Heart right ventricle (tissue), 16 donors: ENCODE data around the gene NUMBL. TPM values are rescaled to one million over a fixed set of nuclear protein-coding genes. Genes with fewer than 3 reads are reported as not detected.

Source experiments
- ATAC-seq, 8 donors: fragments of 200-7000 bp; cut with Tn5 transposase; one replicate each; pipeline ENCODE4 v1.9.1; 2020; ENCODE audit warnings: mild to moderate bottlenecking in 8 of 8, moderate library complexity in 8 of 8, moderate number of reproducible peaks in 1 of 8
- DNase-seq, 2 donors: peaks; one replicate each; pipeline ENCODE4 v3.0.0-alpha.2; 2020
- H3K27ac ChIP-seq, 10 donors: fragments of 200-600 bp; sonication (generic) in 2 of 10; one replicate each; pipeline versions ENCODE4 v1.5.0 to v1.8.0; 2020 to 2022; ENCODE audit warnings: mild to moderate bottlenecking in 3 of 10
- H3K27me3 ChIP-seq, 7 donors: fragments of 200-600 bp; one replicate each; pipeline ENCODE4 v1.8.0; 2021 to 2022; ENCODE audit warnings: mild to moderate bottlenecking in 2 of 7
- H3K36me3 ChIP-seq, 9 donors: fragments of 200-600 bp; sonication (generic) in 1 of 9; one replicate each; pipeline versions ENCODE4 v1.5.0 to v1.8.0; 2020 to 2022; ENCODE audit warnings: mild to moderate bottlenecking in 2 of 9
- H3K4me1 ChIP-seq, 9 donors: fragments of 200-600 bp; sonication (generic) in 1 of 9; one replicate each; pipeline versions ENCODE4 v1.5.0 to v1.8.0; 2020 to 2022; ENCODE audit warnings: mild to moderate bottlenecking in 4 of 9
- H3K4me3 ChIP-seq, 10 donors: fragments of 200-600 bp; sonication (generic) in 2 of 10; one replicate each; pipeline versions ENCODE4 v1.5.0 to v1.8.0; 2020 to 2022; ENCODE audit warnings: mild to moderate bottlenecking in 7 of 10, moderate library complexity in 2 of 10
- H3K9me3 ChIP-seq, 11 donors: fragments of 200-600 bp in 10 of 11; sonication (generic) in 2 of 11; one replicate each; pipeline versions ENCODE4 v1.5.0 to v1.8.0; 2013 to 2022; ENCODE audit warnings: mild to moderate bottlenecking in 2 of 11, control low read depth in 1 of 11, moderate library complexity in 1 of 11
- WGBS, 2 donors: extraction: QIAGEN DNeasy Blood & Tissue Kit; methylation state at CpG; one replicate each; pipeline ENCODE4 v1.1.7; 2013; ENCODE audit warnings: inconsistent platforms in 1 of 2; 5-methylcytosine and 5-hydroxymethylcytosine counted together
- intact Hi-C, 10 donors: fragments of 100-400 bp; cut with DNase I; formaldehyde crosslinking; loops; one replicate each; pipeline versions ENCODE4 v1.11.1 to v1.14.2; 2022
- polyA plus RNA-seq, 2 donors: library from polyadenylated mRNA; stranded (reverse); fragments of 200-250 nt; gene quantifications; one replicate each; pipeline ENCODE4 v1.2.3, GENCODE V29; 2013
- total RNA-seq, 10 donors: library from RNA; stranded (reverse); fragmentation: NEBNext Ultra II Directional in 3 of 10; extraction: Animal tissue kit (Norgen Biotek cat#: 25700) in 3 of 10; gene quantifications; one replicate each; pipeline versions ENCODE4 v1.2.1 to v1.2.4, GENCODE V29; 2021 to 2023
- TF ChIP-seq, protein P1 (sequence below), 9 donors: fragments of 200-600 bp; sonication (generic) in 2 of 9; IDR thresholded peaks; one replicate each; pipeline versions ENCODE4 v1.5.0 to v1.8.0; 2021 to 2022; ENCODE audit warnings: antibody characterized with exemption in 9 of 9, mild to moderate bottlenecking in 5 of 9, moderate library complexity in 1 of 9
- donor health status: Arrhythmogenic right ventricular cardiomyopathy.
- donor health status: ischemic (EF 13 %, LVEDD 7.1; RV severe dilation, severe dysfunction).
- donor health status: healthy with polysubstance abuse.
- donor health status: DM: no; HTN: yes; CAD: no.
- donor health status: DM: no; HTN: no; CAD: no.
- donor health status: ischemic (EF 25% LVEDD 6.9; RV normal size, moderate dysfunction).
- donor health status: ischemic (EF 25% LVEDD 5.7; RV mildly dilated, moderate dysfunction).
- donor health status: healthy.
- donor health status: DM: yes; HTN: yes; CAD: no.
- donor health status: Ischemic cardiomyopathy.
- donor health status: ischemic (EF 35%, LVEDD 5.7; RV mildly dilated, moderate dysfunction).
- donor health status: nonischemic (EF 11% LVEDD 7.7; RV severe dilation, severe dysfunction).
- donor health status: DM: yes; HTN: yes; CAD: no.
- donor health status: PGD.
- donor health status: ischemic (EF 29% LVEDD 5.4; RV normal size, mild dysfunction).
- donor health status: nonischemic (EF 23%, LVEDD 6.1; RV moderate dilation, normal function).

Gene NUMBL
- total and polyA plus RNA-seq, 12 donors, result 7.1 to 15.3 (median 10.7) TPM

DNA sequence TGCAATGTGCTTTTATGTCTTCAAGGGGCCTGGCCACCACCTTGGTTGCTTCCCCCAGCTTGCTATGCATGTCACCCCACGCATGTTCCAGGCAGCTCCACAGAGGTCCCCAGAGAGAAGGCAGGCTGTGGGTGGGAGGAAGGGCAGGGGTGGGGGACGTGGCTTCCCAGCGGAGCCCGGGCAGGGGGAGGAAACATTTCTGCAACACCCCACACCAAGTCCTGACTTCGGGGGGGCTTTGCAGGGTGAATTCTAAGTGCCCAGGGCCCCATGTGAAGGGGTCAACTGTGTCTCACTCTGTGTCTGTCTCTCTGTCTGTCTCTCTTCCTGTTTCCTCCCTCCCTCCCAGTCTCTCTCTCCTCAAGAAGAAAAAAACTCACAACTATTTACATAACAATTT, 49.7 kb downstream of the NUMBL start:
- Histone ChIP-seq H3K4me1 (peaks cover 0 to 39% (median 16%) of the 10 kb centered on the region in 9 donors), H3K27me3 (no peaks in the 10 kb centered on the region), H3K4me3 (no peak overlapping the region), H3K36me3 (no peaks in the 10 kb centered on the region), H3K9me3 (no peaks in the 10 kb centered on the region), H3K27ac (peak overlapping the region in 9 of 10 donors; percentile 46 to 85 (median 56))
- intact Hi-C loops, result loop anchor here in 2 of 10 donors (5.0 kb wide), 1 partner anchor 38 kb away; the partner anchor contains the start of gene LTBP4 (in 2 of the 2)
- WGBS, 2 donors, result 32 to 46% methylated on average over 5 of the region's 5 CpGs
- DNase-seq (peak; percentile 37 to 46), ATAC-seq (peak; percentile 39 to 63 (median 52))
- TF ChIP-seq, protein P1, sequence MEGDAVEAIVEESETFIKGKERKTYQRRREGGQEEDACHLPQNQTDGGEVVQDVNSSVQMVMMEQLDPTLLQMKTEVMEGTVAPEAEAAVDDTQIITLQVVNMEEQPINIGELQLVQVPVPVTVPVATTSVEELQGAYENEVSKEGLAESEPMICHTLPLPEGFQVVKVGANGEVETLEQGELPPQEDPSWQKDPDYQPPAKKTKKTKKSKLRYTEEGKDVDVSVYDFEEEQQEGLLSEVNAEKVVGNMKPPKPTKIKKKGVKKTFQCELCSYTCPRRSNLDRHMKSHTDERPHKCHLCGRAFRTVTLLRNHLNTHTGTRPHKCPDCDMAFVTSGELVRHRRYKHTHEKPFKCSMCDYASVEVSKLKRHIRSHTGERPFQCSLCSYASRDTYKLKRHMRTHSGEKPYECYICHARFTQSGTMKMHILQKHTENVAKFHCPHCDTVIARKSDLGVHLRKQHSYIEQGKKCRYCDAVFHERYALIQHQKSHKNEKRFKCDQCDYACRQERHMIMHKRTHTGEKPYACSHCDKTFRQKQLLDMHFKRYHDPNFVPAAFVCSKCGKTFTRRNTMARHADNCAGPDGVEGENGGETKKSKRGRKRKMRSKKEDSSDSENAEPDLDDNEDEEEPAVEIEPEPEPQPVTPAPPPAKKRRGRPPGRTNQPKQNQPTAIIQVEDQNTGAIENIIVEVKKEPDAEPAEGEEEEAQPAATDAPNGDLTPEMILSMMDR (IDR thresholded peaks at IDR 0.05), result no peak

DNA sequence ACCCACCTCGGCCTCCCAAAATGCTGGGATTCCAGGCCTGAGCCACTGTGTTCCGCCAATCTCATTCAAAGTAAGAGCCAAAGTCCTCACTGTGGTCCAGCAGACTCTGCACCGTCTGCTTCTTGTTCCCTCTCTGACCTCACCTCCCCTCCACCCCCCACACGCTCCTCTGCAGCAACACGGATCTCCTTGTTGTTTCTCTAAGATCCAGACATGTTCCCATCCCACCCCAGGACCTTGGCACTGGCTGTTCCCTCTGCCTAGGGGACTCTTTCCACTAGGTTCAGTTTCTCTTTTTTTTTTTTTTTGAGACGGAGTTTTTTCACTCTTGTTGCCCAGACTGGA, 50.8 kb downstream of the NUMBL start:
- intact Hi-C loops, result loop anchor here in 6 of 10 donors (5.0 to 10.0 kb wide), 6 partner anchors 37 to 335 kb away; partner anchors contain the start of genes LTBP4 (in 2 of the 6), BLVRB (in 1 of the 6) and SPTBN4 (in 1 of the 6)
- peak in 6 of 8 donors; percentile 2 to 72 (median 20) for ATAC-seq
- no peaks in the 10 kb centered on the region for H3K9me3 ChIP-seq

DNA sequence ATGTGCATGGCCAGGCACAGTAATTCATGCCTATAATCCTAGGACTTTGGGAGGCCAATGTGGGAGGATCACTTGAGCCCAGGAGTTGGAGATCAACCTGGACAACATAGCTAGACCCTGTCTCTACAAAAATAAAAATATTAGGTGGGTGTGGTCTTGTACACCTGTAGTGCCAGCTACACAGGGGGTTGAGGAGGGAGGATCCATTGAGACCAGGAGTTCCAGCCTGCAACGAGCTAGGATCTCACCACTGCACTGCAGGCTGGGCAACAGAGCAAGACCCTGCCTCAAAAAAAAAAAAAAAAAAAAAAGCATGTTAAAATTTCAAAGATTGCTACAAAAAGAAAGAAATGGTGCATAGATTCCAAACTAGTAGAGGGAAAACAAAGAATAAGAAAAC, 52.1 kb downstream of the NUMBL start:
- intact Hi-C loops, result loop anchor here in 6 of 10 donors (5.0 to 10.0 kb wide), 6 partner anchors 36 to 334 kb away; partner anchors contain the start of genes LTBP4 (in 2 of the 6), BLVRB (in 1 of the 6) and SPTBN4 (in 1 of the 6)
- ATAC-seq, result no peak
- Histone ChIP-seq H3K27ac (no peak overlapping the region), H3K36me3 (no peaks in the 10 kb centered on the region), H3K4me3 (no peak overlapping the region), H3K4me1 (peaks cover 0 to 38% (median 16%) of the 10 kb centered on the region in 9 donors), H3K27me3 (no peaks in the 10 kb centered on the region), H3K9me3 (no peaks in the 10 kb centered on the region)
- WGBS, 2 donors, result 76 to 81% methylated on average over 1 of the region's 1 CpG
- DNase-seq, result no peak
- TF ChIP-seq, protein P1 (IDR thresholded peaks at IDR 0.05), result no peak

More for the DNA sequence above, 50.8 kb downstream of the NUMBL start:
- Histone ChIP-seq H3K4me1 (peaks cover 0 to 31% (median 9%) of the 10 kb centered on the region in 9 donors), H3K27me3 (no peaks in the 10 kb centered on the region), H3K27ac (peak overlapping the region in 4 of 10 donors; percentile 56 to 85 (median 68)), H3K36me3 (no peaks in the 10 kb centered on the region), H3K4me3 (no peak overlapping the region)
- TF ChIP-seq, protein P1 (IDR thresholded peaks at IDR 0.05), result no peak
- WGBS, 2 donors, result 79 to 81% methylated on average over 6 of the region's 6 CpGs
- no peak for DNase-seq

DNA sequence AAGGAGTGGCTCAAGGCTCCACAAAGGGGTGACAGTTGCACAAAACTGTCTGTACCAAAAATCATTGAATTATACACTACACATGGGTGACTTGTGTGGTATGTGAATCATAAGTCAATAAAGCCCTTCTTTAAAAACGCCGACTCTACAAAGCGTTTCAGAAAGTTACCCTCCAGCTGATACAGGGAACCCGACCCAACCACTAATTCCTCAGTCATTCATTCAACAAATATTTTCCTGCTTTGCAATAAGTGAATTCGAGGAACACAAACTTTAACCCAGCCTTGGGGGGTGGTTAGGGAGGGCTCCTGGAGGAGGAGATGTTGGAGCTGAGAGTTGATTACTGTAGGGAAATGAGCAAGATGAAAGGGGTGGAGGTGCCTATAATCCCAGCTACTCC, 57.2 kb downstream of the NUMBL start:
- H3K4me3 ChIP-seq, result no peak overlapping the region
- WGBS, 2 donors, result 88 to 90% methylated on average over 5 of the region's 5 CpGs
- no peaks in the 10 kb centered on the region for H3K9me3 ChIP-seq
- H3K27ac ChIP-seq, result peak overlapping the region in 1 of 10 donors; percentile 58
- H3K36me3 ChIP-seq, result peaks cover 0 to 25% (median 7%) of the 10 kb centered on the region in 9 donors
- peaks cover 0 to 19% (median 7%) of the 10 kb centered on the region in 9 donors for H3K4me1 ChIP-seq
- DNase-seq (no peak), ATAC-seq (no peak)
- intact Hi-C loops, result loop anchor here in 7 of 10 donors (5.0 to 10.0 kb wide), 8 partner anchors 88 to 328 kb away; partner anchors contain the start of genes BLVRB (in 1 of the 7) and SPTBN4 (in 1 of the 7)
- TF ChIP-seq, protein P1 (IDR thresholded peaks at IDR 0.05), result no peak
- H3K27me3 ChIP-seq, result no peaks in the 10 kb centered on the region
